Hematopoietic multipotent progenitor cell treated with erythropoietin and hydrocortisone succinate and interleukin-3 and kit ligand, for 15 days (in vitro differentiated cells): ENCODE data around the gene FCAMR.
A peak's percentile ranks its signal among the peaks of the same experiment; 100 is the strongest.
"Not testable (repeated sequence)": the region's sequence is repeated elsewhere in the genome, so short reads cannot be mapped to it uniquely, and the experiment has no call there.

ENCODE experiments used
- DNase-seq: peaks from one replicate; pipeline ENCODE4 v3.0.0-alpha.2; 2015; ENCODE audit warnings: low spot score

The FCAMR gene

DNA sequence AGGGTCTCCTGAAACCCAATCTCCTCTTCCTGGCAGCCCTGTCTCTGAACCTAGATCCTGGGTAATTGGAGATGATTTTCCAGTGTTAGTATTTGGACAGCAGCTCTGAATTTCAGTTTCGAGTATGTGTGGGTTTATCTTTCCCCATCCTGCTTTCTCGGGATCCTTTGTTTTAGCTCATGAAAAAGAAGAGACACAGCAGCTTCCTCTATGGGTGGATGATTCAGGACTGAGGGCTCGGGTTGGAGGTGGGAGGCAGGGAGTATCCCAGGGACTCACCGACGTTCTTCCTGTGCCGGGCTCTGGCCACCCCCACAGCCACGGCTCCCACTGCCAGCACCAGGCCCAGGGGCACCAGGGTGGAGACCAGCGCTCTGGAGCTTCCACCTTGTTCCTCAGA is 38.1 kb downstream of the FCAMR start:
- no peak for DNase-seq

DNA sequence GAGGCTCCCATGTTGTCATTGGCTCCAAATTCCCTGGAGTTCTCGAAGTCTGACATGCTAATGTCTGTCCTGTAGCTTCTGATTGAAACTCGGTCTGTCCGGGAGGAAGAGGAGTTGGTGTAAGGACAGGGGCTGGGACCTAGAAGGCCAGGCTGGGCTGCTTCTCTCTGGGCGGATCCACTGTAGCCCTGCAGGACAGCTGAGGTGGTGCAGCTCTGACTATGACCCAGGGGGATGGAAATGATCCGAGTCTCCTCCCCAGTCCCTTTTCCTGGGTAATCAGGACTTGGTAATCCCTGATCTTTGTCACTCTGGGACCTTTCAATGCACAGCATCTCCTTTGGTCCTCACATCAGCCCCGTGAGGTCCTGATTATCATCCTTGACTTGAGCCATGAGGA is 38.6 kb downstream of the FCAMR start:
- DNase-seq = no peak

DNA sequence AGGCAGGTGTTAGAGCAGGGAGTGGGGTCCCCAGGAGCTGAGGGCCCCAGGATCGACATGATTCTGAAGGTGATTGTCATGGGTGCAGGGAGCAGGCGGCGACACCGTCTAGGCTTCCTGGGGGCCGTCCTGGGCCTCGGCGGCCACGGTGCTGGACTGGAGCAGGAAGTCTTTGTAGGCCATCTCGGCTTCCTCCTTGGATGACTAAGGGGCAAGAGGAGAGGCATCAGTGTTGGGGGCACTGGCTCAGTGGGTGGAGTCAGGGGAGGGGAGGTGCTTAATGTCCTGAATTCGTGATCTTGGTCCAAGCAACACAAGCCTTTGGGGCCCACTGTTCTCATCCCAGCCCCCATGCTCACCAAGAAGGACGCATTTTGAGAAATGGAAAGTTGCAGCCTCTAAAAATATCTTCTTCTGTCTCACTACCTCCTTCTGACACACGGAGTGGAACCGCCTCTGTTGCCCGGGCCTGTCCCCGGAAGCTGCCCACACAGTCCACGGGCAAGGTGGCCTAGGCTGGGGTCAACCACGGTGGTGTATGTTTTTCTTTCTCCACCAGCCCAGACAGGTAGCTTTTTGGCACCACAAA is 40.0 kb downstream of the FCAMR start:
- DNase-seq = no peak

DNA sequence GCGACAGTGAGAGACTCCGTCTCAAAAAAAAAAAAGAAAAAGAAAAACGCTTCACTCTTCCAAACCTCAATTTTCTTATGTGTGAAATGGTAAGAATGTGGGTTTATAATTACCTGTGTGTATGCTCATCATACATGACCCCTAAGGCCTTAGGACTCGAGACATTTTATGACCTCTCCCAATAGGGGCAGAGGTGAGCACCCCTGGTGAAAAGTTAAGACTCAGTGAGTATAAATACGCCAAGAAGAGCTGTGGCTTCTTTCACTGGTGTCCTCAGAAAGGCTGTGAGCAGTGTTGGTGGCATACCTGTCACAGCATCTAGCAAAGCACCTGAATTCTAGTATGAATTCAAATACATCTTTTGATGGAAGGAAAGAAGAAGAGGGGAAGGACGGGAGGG is 40.7 kb downstream of the FCAMR start:
- no peak for DNase-seq

DNA sequence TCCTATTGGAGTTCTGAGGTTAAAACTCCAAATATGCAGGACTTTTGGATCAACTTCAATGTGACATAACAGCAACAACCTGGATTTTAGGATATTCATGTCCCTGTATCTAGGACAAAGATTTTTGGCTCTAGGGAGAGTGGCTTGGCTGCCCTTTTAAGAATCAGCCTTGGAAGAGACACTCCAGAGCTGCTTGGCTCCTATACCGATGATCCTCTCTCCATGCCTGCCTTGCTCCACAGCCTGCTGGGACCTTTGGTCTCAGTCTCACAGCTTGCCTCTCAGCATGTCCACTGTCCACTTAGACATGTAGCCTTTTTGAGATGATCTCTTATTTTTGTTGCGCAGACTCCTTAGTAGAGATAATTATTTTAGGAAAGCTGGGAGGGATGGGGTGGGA is 44.0 kb downstream of the FCAMR start:
- DNase-seq = no peak

DNA sequence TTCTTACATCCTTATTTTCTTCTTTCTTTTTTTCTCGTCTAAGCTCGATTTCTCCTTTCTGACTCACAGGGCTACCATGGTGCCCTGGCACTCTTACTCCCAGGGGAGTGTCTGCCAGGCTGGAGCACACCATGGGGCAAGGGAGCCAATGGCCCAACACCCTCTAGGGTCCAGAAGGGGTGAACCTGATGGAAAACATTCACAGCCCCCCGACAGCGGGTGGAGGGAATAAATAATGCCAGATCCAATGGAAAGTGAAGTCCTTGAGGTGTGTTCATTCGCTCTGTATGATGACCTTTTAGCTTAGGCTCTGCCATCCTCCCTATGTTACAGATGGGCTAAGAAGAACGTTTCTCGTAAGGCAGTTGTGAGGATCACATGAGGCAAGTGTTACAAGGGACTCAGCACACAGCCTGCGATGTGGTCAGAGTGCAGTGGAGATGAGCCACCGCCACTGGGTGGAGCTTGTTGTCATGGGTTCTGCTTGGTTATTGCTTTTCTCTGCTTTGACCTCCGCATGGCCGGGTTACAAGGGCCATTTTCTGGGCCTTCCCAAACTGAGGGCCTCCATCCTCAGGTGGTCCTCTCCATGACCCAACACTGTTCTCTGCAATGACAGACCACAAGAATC is 45.0 kb downstream of the FCAMR start:
- no peak for DNase-seq

DNA sequence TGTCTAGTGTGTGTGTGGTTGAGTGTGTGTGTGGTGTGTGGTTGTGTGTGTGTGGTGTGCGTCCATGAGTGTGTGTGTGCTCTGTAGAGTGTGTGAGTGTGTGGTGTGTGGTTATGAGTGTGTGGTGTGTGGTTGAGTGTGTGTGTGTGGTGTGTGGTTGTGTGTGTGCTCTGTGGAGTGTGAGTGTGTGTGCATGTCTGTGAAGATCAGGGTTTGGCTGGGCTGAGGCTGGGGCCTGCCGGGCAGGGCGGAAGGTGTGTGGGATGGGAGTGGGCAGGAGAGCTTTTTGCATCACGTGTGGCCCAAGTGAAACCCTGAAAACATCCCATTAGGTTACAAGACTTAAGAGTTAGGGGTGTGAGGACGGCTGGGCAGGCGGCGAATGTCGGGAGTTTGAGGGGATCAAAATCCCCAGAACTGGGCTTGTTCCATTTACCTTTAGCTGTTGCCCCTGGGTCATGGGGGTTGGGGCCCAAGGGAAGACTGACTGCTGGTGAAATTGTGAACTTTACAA is 45.6 kb downstream of the FCAMR start:
- no peak for DNase-seq

DNA sequence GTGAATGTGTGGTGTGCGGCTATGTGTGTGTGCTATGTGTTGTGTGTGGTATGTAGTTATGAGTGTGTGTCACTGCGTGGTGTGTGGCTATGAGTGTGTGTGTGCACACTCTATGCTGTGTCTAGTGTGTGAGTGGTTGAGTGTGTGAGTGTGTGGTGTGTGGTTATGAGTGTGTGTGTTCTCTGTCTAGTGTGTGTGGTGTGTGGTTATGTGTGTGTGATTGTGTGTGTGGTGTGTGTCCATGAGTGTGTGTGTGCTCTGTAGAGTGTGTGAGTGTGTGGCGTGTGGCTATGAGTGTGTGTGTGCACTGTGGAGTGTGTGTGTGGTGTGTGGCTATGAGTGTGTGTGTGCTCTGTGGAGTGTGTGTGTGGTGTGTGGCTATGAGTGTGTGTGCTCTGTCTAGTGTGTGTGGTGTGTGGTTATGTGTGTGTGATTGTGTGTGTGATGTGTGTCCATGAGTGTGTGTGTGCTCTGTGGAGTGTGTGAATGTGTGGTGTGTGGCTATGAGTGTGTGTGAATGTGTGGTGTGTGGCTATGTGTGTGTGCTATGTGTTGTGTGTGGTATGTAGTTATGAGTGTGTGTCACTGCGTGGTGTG is 46.2 kb downstream of the FCAMR start:
- not testable (repeated sequence) for DNase-seq

DNA sequence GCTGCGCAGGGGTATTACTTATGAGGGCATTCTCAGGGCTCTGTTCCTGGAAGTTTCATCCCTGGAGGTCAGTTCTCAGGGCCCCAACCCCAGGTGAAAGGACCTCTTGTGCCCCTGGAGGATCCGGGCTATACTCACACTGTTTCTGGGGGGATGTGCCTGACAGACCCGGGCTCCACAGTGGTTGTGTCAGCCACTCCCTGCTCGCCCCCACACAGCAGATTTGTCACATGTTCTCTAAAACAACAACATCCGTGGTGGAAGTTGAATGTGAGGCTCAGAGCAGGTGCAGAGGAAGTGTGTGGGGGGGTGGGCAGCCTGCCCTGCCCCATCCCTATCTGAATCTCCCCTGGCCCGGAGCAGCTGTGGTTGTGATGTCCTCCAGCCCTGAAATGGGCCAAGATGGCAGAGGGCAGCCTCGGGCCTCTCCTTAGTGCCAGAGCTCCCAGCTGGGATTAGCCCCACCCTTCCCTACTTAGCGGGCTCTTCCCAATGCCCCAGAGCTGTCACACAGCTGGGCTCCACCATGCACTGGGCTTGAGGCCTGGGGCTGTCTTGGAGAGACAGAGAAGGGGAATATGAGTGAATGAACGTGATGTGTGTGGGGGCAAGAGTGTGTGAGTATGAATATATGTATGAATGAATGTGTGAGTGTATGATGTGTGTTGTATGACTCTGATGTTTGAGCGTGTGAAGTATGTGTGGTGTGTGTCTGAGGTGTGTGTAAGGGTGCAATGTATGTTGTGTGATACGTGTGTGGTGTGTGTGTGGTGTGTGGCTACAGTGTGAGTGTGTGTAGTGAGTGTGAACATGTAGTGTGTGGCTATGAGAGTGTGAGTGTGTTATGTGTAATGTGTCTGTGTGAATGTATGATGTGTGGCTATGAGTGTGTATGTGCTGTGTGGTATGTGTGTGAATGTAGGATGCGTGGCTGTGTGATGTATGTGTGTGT is 47.0 kb downstream of the FCAMR start:
- DNase-seq = no peak

DNA sequence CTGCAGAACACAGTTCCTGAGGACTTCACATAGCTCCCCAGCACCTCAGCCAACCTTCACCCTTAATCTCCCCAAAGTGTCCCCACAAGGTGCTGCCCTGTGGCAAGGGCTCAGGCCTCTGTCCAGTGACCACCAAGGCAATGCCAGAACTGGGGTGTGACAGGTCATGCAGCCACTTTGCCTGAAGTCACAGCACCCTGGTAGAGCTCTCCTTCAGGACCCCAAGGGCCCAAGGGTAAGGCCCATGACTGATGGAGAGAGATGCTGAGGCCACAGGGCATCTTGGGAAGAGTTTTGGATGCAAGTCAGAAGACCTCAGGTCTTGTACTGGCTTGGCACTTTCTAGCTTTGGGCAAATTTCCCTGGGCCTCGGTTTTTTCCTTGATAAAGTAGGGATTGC is 47.7 kb downstream of the FCAMR start:
- no peak for DNase-seq

DNA sequence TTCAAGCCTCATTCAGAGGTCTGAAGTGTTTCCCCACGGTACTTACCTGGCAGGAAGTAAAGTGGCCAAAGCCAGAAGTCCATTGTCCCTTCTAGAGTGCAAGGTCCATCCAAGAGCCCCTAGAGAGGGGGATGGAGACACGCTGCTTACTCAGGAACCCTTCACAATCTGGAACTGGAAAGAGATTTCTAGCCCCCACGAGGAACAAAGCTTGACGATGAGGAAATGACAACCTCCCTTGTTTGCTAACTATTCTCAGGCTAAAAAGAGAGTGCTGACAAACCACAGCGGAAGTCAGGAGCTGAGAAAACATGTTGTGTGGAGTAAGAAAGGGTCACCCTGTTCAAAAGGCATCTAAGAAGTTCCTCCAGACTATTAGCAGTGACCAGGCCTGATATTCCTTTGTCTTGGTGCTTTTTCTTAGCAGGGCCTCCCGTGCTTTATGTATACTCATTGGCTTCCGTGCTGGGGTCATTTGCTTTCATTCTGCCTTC is 48.4 kb downstream of the FCAMR start, which contains the start of gene FCMR:
Gene FCMR, minus strand, starts transcription at position 170 of the 494 bp plus-strand sequence. Its CDS starts 87 bp downstream, at position 83.
- no peak for DNase-seq

DNA sequence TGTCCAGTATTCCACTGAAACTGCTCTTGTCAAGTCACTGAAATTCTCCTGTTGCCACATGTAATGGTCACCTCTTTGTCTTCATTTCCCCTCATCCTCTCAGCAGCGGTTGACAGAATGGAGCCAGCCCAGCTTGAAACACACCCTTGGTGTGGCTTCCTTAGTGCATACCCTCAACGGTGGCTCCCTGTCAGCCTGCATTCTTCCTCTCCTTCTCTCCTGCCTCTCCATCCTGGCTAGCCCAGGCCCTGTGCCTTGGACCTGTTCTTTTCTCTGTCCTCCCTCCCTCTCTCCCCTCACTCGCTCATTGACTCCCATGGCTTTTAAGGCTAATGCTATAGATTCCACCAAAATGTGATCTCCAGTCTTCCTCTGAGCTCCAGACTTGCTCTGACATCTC is 52.2 kb downstream of the FCAMR start:
- DNase-seq = no peak

DNA sequence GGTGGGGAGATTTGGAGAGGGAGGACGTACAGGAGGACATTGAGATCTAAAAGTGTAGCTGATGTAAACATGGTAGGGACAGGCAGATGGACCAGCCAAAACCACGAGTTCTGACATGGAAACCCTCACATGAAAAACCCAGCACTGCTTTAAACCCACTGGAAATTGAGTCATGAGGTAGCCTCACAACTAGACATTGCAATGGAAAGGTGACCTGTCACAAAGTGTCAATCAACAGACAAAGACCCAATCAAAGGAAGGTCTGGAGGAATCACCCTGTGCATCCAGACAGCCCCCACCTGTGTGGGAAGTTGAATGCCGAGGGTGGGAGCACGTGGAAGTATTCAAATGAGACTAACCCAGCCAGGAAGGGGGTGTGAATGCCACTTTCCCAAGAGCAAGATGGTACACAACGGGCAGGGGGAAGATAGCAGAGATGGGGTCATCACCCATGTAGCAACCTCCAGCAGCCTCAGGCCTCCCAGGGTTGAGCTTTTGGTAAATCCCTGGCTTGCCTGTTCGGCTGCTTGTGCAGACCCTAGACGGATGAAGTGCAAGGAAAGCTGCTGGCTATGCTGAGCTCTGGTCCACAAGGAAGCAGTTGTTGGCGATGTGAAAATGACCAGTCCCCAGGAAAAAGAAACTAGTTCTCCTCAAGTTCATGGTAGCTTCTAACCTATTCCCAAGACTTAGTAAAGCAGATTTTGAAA is 54.1 kb downstream of the FCAMR start:
- no peak for DNase-seq

DNA sequence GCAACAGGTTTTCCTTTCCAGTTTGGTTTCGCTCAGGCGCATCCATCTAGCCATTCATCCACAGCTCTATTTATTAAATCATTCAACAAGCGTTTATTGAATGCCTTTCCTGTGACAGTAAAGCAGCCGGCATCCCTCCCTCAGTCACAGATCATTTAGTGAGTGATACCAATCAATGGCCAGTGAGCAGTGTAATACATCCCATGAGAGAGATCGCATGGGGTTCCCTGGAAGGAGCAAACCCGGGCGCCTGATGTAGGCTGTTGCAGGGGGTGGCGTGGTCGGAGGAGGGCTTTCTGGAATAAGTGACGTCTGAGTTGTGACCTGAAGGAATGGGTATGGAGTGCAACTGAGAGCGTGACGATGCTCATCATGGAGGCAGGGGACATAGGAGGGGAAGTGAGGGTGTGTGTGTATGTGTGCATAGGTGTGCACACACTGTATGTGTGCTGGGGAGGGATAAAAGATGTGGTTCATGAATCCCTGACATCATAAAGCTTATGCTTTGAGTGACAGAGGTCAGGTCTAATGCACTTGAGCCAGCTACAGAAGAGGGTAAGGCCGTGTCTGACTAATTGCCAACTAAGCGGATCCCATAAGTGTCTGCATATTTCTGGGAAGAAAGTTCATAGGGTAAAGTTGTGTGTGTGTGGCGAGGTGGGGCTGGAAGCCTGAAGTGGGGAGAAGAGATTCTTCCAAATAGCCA is 55.1 kb downstream of the FCAMR start:
- DNase-seq = no peak

DNA sequence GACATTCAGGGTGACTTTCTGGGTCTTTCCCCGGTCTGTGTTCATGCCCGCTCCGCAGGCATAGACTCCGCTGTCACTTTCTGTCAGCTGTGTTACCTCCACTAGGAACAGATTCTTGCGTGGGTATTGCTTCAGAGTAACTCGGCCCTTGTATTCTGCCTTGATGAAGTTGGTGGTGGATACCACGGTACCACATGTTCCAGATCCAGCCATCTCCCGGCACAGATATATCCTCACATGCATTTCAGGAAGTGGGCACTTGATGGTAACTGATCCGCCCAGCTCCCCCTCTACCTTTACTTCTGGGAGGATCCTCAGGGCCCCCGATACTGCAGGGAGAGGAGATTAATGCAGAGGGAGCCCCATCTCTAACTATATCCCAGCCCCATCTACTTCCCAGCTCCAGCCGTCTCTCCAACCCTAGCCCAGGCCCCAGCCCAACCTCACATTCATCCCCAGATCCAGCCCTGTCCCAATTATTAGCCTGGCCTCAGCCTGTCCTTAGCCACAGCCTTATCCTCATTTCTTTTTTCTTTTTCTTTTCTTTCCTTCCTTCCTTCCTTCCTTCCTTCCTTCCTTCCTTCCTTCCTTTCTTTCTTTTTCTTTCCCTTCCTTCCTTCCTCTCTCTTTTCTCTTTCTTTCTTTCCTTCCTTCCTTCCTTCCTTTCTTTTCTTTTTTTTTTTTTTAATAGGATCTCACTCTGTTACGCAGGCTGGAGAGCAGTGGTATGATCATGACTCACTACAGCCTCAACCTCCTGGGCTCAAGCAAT is 56.3 kb downstream of the FCAMR start:
- DNase-seq = no peak

DNA sequence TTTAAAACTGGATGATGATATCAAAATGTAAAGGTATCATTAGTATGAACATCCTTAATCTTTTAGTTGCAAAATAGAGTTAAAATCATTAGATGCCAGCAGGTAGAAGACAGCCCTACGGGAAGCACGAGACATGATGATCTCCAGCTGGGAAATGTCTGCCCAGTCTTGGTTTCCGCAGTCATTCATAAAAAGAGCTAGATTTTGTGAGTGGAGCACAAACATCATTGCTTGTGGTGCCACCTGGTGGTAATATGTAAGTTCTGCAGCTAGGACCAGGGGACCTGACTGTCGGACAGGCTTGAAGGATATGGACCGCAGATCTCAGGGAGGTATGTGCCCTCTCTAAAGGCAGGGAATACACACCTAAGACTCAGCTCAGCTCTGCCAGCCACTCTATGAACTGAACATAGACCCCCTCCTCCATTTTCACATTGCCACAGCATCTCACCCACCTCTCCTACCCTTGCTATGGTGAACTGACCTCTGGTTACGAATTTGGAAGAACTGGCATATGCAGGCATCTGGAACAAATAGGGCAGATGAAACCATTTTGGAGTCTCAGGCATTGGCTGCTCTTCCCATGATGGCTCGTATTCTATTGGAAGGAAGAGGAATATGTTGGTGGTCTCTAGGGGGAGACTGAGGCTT is 57.7 kb downstream of the FCAMR start:
- peak; percentile 74 for DNase-seq

DNA sequence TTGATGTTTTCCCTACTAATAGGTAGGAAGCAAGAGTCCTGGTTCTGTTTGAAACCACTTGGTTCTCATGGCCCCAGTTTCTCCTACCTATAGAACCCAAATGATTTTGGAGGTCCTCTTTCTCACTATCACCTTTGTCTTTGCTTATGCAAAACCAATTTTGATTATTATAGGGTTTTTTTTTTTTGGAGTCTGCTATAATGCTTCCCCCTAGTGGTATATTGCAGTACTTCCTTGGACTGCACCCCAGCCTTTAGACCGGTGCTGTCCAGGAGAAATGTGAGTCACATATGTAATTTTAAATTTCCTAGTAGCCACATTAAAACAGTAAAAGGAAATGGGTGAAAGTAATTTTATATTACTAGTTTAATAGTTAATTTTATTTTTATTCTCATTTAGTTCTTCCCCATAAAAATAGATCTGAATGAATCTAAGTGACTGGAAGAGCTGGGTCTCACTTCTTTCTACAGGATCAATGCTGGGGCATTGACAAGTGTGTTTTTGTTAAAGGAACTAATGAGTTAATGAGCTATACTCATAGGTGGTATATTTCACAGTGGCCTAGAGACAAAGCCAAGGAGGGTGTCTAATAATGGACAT is 59.1 kb downstream of the FCAMR start:
- DNase-seq = peak; percentile 60

DNA sequence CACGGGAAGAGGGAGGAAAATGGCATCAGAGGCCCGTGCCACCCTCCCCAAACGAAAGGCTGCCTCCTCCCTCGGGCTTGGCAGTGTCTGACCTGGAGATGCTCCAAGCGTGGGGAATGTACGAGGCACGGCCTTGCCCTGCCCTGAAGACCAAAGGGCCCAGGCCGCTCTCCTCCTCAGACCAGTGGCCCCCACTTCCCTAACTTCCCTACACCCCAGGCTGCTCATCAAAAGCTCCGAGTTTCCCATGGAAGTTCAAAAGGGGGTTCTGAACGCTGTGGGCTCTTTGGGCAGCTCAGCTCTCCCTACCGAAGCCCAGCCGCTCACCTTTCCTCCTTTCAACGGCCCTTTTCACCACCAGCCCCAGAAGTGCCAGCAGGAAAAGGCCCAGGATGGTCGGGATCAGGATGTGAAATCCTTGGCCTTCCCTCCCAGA is 60.4 kb downstream of the FCAMR start:
- no peak for DNase-seq
